Activated CD4-positive, alpha-beta T cell treated with anti-CD3 and anti-CD28 coated beads, Interleukin-2, amount 10 ng/mL, durations not matched to agents 24 days and 14 days (primary cell): Measurements from ENCODE around the gene MYOM1. TPM values are rescaled to one million over a fixed set of nuclear protein-coding genes. Genes with fewer than 3 reads are reported as not detected.
"Not testable (repeated sequence)": the region's sequence is repeated elsewhere in the genome, so short reads cannot be mapped to it uniquely, and the experiment has no call there.

Source experiments
- DNase-seq: peaks from one replicate; pipeline ENCODE4 v3.0.0; 2022
- H3K27ac Mint-ChIP-seq: one replicate; pipeline ENCODE4 v1.8.0; 2022; ENCODE audit warnings: mild to moderate bottlenecking, mixed read lengths
- H3K27me3 Mint-ChIP-seq: one replicate; pipeline ENCODE4 v1.8.0; 2022; ENCODE audit warnings: mixed read lengths
- H3K36me3 Mint-ChIP-seq: one replicate; pipeline ENCODE4 v1.8.0; 2022; ENCODE audit warnings: low read depth, mild to moderate bottlenecking, mixed read lengths
- H3K4me1 Mint-ChIP-seq: one replicate; pipeline ENCODE4 v1.8.0; 2021; ENCODE audit warnings: mixed read lengths
- H3K4me3 Mint-ChIP-seq: one replicate; pipeline ENCODE4 v1.8.0; 2022; ENCODE audit warnings: mild to moderate bottlenecking, moderate library complexity, mixed read lengths
- H3K9me3 Mint-ChIP-seq: one replicate; pipeline ENCODE4 v1.8.0; 2021; ENCODE audit warnings: mixed read lengths
- intact Hi-C: fragments of 100-400 bp; cut with micrococcal nuclease; formaldehyde crosslinking; loops from one replicate; pipeline ENCODE4 v1.15.1; 2023
- total RNA-seq: library from RNA; stranded (reverse); gene quantifications from 2 replicates; pipeline ENCODE4 v1.2.3, GENCODE V29; 2022

MYOM1 gene
- total RNA-seq, 1 donor from 2014 or later: 0.75 TPM

DNA sequence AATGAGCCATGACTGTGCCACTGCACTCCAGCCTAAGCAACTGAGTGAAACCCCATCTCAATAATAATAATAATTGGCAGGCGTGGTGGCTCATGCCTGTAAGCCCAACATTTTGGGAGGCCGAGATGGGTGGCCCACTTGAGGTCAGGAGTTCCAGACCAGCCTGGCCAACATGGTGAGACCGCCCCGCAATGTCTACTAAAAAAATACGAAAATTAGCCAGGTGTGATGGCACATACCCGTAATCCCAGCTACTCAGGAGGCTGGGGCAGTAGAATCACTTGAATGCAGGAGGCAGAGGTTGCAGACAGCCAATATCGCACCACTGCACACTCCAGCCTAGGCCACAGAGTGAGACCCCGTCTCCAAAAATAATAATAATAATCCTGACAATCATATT lies 178.9 kb downstream of the MYOM1 start:
- H3K4me3 Mint-ChIP-seq: no peak overlapping the region
- no peak overlapping the region for H3K27ac Mint-ChIP-seq
- no peaks in the 10 kb centered on the region for H3K9me3 Mint-ChIP-seq
- no peaks in the 10 kb centered on the region for H3K36me3 Mint-ChIP-seq
- DNase-seq: no peak
- intact Hi-C loops: loop anchor here (1.0 kb wide), 1 partner anchor 28 kb away; the partner anchor contains the start of gene LPIN2
- H3K27me3 Mint-ChIP-seq: no peaks in the 10 kb centered on the region
- peaks cover 30% of the 10 kb centered on the region for H3K4me1 Mint-ChIP-seq

- Mint-ChIP-seq H3K4me3 (no peak overlapping the region), H3K4me1 (peaks cover 29% of the 10 kb centered on the region), H3K36me3 (no peaks in the 10 kb centered on the region), H3K27ac (peak overlapping the region; percentile 56), H3K9me3 (no peaks in the 10 kb centered on the region), H3K27me3 (no peaks in the 10 kb centered on the region)
- intact Hi-C loops: loop anchor here (1.0 kb wide), 1 partner anchor 27 kb away; the partner anchor contains the start of gene LPIN2
- no peak for DNase-seq
Measured at GRCh38 chr18:3040173-3040572, 179.6 kb downstream of the MYOM1 start.

- no peaks in the 10 kb centered on the region for H3K27me3 Mint-ChIP-seq
Measured at GRCh38 chr18:3037423-3037915, 182.3 kb downstream of the MYOM1 start.

GRCh38 chr18:3036108-3036507 lies 183.7 kb downstream of the MYOM1 start:
- H3K27me3 Mint-ChIP-seq: no peaks in the 10 kb centered on the region
- no peaks in the 10 kb centered on the region for H3K9me3 Mint-ChIP-seq
- peaks cover 21% of the 10 kb centered on the region for H3K4me1 Mint-ChIP-seq

More at GRCh38 chr18:3037423-3037915, 182.3 kb downstream of the MYOM1 start:
- Mint-ChIP-seq H3K4me3 (peak overlapping the region; percentile 49), H3K36me3 (no peaks in the 10 kb centered on the region), H3K27ac (peak overlapping the region; percentile 82), H3K4me1 (peaks cover 25% of the 10 kb centered on the region), H3K9me3 (no peaks in the 10 kb centered on the region)
- DNase-seq: peak; percentile 82
- intact Hi-C loops: loop anchor here (1.0 kb wide), 2 partner anchors 9 to 24 kb away; no protein-coding TSS in a partner anchor

DNA sequence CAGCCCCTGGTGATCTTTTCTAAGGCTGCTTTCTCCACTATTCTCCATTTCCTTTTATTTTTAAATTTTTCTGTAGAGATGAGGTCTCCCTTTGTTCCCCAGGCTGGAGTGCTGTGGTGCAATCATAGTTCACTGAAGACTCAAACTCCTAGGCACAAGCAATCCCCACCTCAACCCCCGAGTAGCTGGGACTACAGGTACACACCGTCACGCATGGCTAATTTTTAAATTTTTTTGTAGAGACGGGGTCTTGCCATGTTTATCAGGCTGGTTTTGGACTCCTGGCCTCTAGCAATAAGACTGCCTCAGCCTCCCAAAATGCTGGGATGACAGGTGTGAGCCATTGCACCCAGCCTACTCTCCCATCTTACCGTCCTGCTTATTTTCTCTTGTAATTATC lies 184.1 kb downstream of the MYOM1 start:
- no peaks in the 10 kb centered on the region for H3K27me3 Mint-ChIP-seq
- DNase-seq: no peak
- no peak overlapping the region for H3K27ac Mint-ChIP-seq
- H3K4me3 Mint-ChIP-seq: no peak overlapping the region
- H3K4me1 Mint-ChIP-seq: peaks cover 21% of the 10 kb centered on the region
- intact Hi-C loops: no loop called here
- no peaks in the 10 kb centered on the region for H3K9me3 Mint-ChIP-seq
- H3K36me3 Mint-ChIP-seq: no peaks in the 10 kb centered on the region

More at GRCh38 chr18:3036108-3036507, 183.7 kb downstream of the MYOM1 start:
- Mint-ChIP-seq H3K4me3 (no peak overlapping the region), H3K27ac (no peak overlapping the region), H3K36me3 (no peaks in the 10 kb centered on the region)
- DNase-seq: no peak
- intact Hi-C loops: no loop called here

GRCh38 chr18:3032721-3033120 lies 187.0 kb downstream of the MYOM1 start:
- Mint-ChIP-seq H3K9me3 (no peaks in the 10 kb centered on the region), H3K27me3 (no peaks in the 10 kb centered on the region), H3K27ac (no peak overlapping the region), H3K36me3 (no peaks in the 10 kb centered on the region), H3K4me3 (no peak overlapping the region), H3K4me1 (peaks cover 12% of the 10 kb centered on the region)
- intact Hi-C loops: no loop called here
- no peak for DNase-seq

GRCh38 chr18:3029215-3029952 lies 190.4 kb downstream of the MYOM1 start:
- Mint-ChIP-seq H3K27me3 (no peaks in the 10 kb centered on the region), H3K27ac (no peak overlapping the region), H3K4me3 (no peak overlapping the region), H3K36me3 (no peaks in the 10 kb centered on the region), H3K9me3 (no peaks in the 10 kb centered on the region), H3K4me1 (peaks cover 3% of the 10 kb centered on the region)
- intact Hi-C loops: no loop called here
- no peak for DNase-seq

DNA sequence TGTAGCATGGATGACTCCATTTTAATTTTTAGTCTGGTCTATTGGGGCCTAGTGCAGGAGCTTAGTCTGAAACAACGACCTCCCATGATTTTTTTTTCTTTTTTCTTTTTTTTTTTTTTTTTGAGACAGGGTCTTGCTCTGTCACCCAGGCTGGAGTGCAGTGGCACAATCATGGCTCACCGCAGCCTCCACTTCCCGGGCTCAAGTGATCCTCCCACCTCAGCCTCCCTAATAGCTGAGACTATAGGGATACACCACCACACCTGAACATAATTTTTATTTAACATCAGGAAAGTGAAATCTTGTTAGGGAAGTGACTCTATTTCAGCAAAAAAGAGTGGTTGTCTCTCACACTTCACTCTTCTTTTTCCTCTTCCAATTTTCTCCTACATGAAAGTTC lies 191.7 kb downstream of the MYOM1 start:
- H3K27ac Mint-ChIP-seq, H3K27me3 Mint-ChIP-seq, H3K36me3 Mint-ChIP-seq, H3K4me3 Mint-ChIP-seq, H3K9me3 Mint-ChIP-seq, intact Hi-C loops, H3K4me1 Mint-ChIP-seq, DNase-seq: not testable (repeated sequence)

DNA sequence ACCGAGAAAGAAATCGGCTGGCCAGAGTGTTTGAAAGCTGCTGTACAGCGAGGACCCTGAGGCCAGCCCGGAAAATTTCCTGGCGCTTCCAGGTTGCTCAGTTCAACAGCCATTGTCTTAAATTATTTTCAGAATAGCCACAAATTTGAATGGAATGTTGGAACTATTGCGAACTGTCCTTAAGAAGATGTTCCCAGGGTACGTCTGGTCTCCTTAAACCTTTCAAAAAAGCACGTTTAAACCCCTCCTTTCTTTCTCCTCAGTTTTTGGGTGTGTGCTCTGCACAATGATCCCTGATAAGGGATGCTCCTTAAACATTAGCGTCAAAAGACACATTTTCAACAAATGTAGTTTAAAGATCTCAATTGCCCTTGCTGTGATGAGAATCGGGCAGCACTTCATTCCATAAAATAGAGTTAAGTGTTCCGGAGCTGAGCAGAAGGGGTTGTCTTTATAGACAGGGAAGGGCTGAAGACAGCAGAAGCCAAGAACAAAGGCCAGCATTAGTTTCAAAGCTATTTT lies 192.3 kb downstream of the MYOM1 start:
- no peaks in the 10 kb centered on the region for H3K36me3 Mint-ChIP-seq
- H3K9me3 Mint-ChIP-seq: no peaks in the 10 kb centered on the region
- DNase-seq: no peak
- intact Hi-C loops: no loop called here
- peaks cover 3% of the 10 kb centered on the region for H3K4me1 Mint-ChIP-seq
- H3K4me3 Mint-ChIP-seq: no peak overlapping the region
- H3K27ac Mint-ChIP-seq: no peak overlapping the region
- H3K27me3 Mint-ChIP-seq: no peaks in the 10 kb centered on the region

GRCh38 chr18:3025544-3025943 lies 194.2 kb downstream of the MYOM1 start:
- intact Hi-C loops: no loop called here
- H3K9me3 Mint-ChIP-seq: no peaks in the 10 kb centered on the region
- peaks cover 3% of the 10 kb centered on the region for H3K4me1 Mint-ChIP-seq
- no peak overlapping the region for H3K27ac Mint-ChIP-seq
- no peaks in the 10 kb centered on the region for H3K36me3 Mint-ChIP-seq
- H3K4me3 Mint-ChIP-seq: no peak overlapping the region
- DNase-seq: no peak
- H3K27me3 Mint-ChIP-seq: no peaks in the 10 kb centered on the region

GRCh38 chr18:3023603-3024002 lies 196.2 kb downstream of the MYOM1 start:
- H3K27me3 Mint-ChIP-seq, H3K36me3 Mint-ChIP-seq, H3K27ac Mint-ChIP-seq, H3K4me1 Mint-ChIP-seq, H3K9me3 Mint-ChIP-seq, H3K4me3 Mint-ChIP-seq, intact Hi-C loops, DNase-seq: not testable (repeated sequence)

Other genes with a start within 250 kb of the MYOM1 start
- gene LPIN2, start 206.8 kb downstream of the MYOM1 start, total RNA-seq: 111 and 118 TPM in 2 replicates
- gene MYL12A, start 27.8 kb upstream of the MYOM1 start, total RNA-seq: 337 and 340 TPM in 2 replicates
- gene MYL12B, start 42.2 kb upstream of the MYOM1 start, total RNA-seq: 239 and 245 TPM in 2 replicates
- gene TGIF1, start 230.2 kb upstream of the MYOM1 start, total RNA-seq: 44.0 and 50.7 TPM in 2 replicates